Esophagus (tissue), 2 donors: ENCODE measurements around the gene COBLL1. TPM values are rescaled to one million over a fixed set of nuclear protein-coding genes. Genes with fewer than 3 reads are reported as not detected.
"Not testable (repeated sequence)": the region's sequence is repeated elsewhere in the genome, so short reads cannot be mapped to it uniquely, and the experiment has no call there.

Experiments
- H3K27ac ChIP-seq, 2 donors: one replicate each; pipeline ENCODE4 v1.5.1; 2013; ENCODE audit warnings: low read depth in 2 of 2, mild to moderate bottlenecking in 2 of 2, inconsistent platforms in 1 of 2, low read length in 1 of 2, moderate library complexity in 1 of 2
- H3K27me3 ChIP-seq, 2 donors: one replicate each; pipeline ENCODE4 v1.6.1; 2013; ENCODE audit warnings: low read length in 2 of 2, control low read depth in 1 of 2, mild to moderate bottlenecking in 1 of 2; ENCODE audit not compliant: insufficient read depth in 2 of 2, control insufficient read depth in 1 of 2
- H3K36me3 ChIP-seq, 2 donors: one replicate each; pipeline ENCODE4 v1.6.1; 2013; ENCODE audit warnings: low read length in 1 of 2; ENCODE audit not compliant: control insufficient read depth in 2 of 2, insufficient read depth in 2 of 2
- H3K4me1 ChIP-seq, 2 donors: one replicate each; pipeline ENCODE4 v1.6.1; 2013; ENCODE audit warnings: low read length in 1 of 2; ENCODE audit not compliant: control insufficient read depth in 2 of 2, insufficient read depth in 2 of 2
- H3K4me3 ChIP-seq, 2 donors: one replicate each; pipeline ENCODE4 v1.5.1; 2013; ENCODE audit warnings: low read length in 2 of 2, mild to moderate bottlenecking in 2 of 2, low read depth in 1 of 2, moderate library complexity in 1 of 2
- H3K9me3 ChIP-seq, 2 donors: one replicate each; pipeline ENCODE4 v1.6.1; 2013; ENCODE audit warnings: mild to moderate bottlenecking in 2 of 2, low read depth in 1 of 2, low read length in 1 of 2, moderate library complexity in 1 of 2; ENCODE audit not compliant: control insufficient read depth in 2 of 2, insufficient read depth in 1 of 2
- WGBS, 2 donors: extraction: QIAGEN DNeasy Blood & Tissue Kit; methylation state at CpG; one replicate each; pipeline ENCODE4 v1.1.7; 2013; 5-methylcytosine and 5-hydroxymethylcytosine counted together
- polyA plus RNA-seq, 2 donors: library from polyadenylated mRNA; stranded (reverse); fragments of 200-250 nt; gene quantifications; one replicate each; pipeline ENCODE4 v1.2.3, GENCODE V29; 2013
- donor health status: healthy with polysubstance abuse.
- donor health status: Bipolar disorder and iron deficiency.

COBLL1 gene
- polyA plus RNA-seq, 2 donors: 18.0 to 27.9 TPM

DNA sequence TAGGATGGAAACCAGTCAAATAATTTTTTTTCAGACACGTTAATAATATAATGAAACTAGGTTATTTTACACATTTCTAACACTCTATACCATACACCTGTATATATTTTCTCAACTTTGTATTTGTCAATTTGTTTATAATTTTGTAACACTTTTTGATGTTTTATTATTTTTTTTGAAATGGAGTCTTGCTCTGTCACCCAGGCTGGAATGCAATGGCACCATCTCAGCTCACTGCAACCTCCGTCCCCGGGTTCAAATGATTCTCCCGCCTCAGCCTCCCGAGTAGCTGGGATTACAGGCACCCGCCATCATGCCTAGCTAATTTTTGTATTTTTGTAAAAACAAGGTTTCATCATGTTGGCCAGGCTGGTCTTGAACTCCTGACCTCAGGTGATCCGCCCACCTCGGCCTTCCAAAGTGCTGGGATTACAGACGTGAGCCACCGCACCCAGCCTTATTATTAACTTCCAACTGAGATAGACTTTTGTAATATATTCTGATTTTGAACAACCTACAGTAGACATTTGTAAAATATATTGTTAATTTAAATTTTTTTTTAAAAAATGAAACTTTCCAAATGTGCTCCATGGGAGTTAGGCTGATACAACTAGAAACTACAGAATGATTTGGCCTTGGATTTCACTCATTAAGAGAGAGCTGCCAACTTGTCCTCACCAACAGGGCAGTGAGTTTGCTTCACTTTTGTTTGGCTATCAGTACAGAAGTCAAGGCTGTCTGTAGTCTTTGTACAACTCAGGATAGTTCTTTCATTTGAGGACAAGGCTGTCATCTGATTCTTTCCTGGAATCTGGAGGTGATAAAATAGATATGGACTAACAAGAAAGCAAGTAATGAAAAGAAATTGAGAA lies 33.9 kb upstream of the COBLL1 start:
- 93 to 96% methylated on average over 10 of the region's 10 CpGs for WGBS, 2 donors
- no peak overlapping the region for H3K27ac ChIP-seq
- H3K4me3 ChIP-seq: no peak overlapping the region
- no peaks in the 10 kb centered on the region for H3K4me1 ChIP-seq
- no peaks in the 10 kb centered on the region for H3K27me3 ChIP-seq
- no peaks in the 10 kb centered on the region for H3K9me3 ChIP-seq
- no peaks in the 10 kb centered on the region for H3K36me3 ChIP-seq

DNA sequence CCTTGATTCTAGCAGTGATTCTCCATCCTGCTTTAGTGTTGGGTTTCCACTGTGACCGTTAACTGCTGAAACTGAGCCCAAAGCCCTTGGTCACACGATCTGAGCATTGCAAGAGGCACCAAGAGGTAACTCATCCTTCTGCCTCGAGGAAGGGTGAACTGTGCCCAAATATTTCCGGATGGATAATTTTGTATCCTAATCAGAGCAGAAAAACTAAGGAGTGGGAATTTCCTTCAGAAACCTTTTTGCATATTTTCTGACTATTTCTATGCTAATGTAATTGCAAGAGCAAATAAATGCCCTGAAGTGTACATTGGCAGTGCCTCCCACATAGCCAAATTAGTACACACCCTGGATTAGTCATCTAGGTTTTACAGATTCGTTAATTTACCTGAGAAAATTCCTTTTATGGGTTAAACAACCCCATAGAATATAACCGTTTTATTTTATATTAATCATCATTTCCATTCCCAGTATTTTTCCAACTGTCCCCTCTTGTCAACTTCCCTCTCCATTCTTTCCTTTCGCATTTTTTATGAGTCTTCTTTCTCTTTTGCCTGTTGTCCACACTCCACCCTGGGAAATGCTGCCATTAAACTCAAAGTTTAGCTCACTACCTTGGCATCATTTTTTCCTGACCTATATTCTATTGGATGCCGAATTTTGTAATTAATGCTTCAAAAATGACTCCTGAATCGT lies 31.7 kb upstream of the COBLL1 start:
- WGBS, 2 donors: 51 to 70% methylated on average over 9 of the region's 9 CpGs
- H3K27ac ChIP-seq: no peak overlapping the region

DNA sequence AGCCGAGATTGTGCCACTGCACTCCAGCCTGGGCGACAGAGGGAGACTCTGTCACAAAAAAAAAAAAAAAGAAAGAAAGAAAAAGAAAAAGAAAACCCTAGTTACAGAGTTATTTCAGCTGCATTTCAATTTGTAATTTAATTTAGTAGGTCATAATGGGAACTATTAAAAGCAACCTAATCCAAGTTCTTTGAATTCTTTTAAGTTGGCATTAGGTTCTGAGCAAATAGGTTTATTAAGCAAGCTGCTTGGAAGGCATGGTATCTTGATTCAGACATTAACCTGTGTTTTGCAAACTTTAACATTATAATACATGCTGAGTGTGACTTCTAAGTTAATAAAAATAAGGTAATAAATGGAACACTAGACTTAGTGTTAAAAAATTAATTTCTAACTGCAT lies 29.8 kb upstream of the COBLL1 start:
- H3K36me3 ChIP-seq: no peaks in the 10 kb centered on the region
- H3K4me3 ChIP-seq: no peak overlapping the region
- no peaks in the 10 kb centered on the region for H3K4me1 ChIP-seq
- H3K9me3 ChIP-seq: no peaks in the 10 kb centered on the region
- WGBS, 2 donors: 82 to 85% methylated on average over 2 of the region's 2 CpGs
- no peaks in the 10 kb centered on the region for H3K27me3 ChIP-seq
- no peak overlapping the region for H3K27ac ChIP-seq

More for the DNA sequence above, 31.7 kb upstream of the COBLL1 start:
- Histone ChIP-seq H3K4me1 (no peaks in the 10 kb centered on the region), H3K9me3 (no peaks in the 10 kb centered on the region), H3K36me3 (no peaks in the 10 kb centered on the region), H3K27me3 (no peaks in the 10 kb centered on the region), H3K4me3 (no peak overlapping the region)

DNA sequence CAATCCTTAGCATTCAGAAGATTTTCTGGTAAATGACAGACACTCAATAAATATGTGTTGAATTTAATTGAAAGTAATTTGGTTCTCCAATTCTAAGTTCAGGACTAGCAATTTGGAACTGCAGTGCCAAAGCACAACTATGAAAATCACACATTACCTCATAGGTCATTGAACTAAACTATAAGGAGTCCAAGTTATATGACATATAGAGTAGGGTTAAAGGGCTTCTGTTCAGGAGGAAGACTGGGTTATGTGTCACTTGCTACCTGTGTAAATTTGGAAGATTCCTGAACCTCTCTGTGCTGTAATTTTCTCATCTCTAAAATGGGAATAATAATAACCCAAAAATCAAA lies 27.8 kb upstream of the COBLL1 start:
- no peak overlapping the region for H3K27ac ChIP-seq
- no peaks in the 10 kb centered on the region for H3K27me3 ChIP-seq
- no peaks in the 10 kb centered on the region for H3K4me1 ChIP-seq
- no peaks in the 10 kb centered on the region for H3K9me3 ChIP-seq
- no peaks in the 10 kb centered on the region for H3K36me3 ChIP-seq
- no peak overlapping the region for H3K4me3 ChIP-seq

DNA sequence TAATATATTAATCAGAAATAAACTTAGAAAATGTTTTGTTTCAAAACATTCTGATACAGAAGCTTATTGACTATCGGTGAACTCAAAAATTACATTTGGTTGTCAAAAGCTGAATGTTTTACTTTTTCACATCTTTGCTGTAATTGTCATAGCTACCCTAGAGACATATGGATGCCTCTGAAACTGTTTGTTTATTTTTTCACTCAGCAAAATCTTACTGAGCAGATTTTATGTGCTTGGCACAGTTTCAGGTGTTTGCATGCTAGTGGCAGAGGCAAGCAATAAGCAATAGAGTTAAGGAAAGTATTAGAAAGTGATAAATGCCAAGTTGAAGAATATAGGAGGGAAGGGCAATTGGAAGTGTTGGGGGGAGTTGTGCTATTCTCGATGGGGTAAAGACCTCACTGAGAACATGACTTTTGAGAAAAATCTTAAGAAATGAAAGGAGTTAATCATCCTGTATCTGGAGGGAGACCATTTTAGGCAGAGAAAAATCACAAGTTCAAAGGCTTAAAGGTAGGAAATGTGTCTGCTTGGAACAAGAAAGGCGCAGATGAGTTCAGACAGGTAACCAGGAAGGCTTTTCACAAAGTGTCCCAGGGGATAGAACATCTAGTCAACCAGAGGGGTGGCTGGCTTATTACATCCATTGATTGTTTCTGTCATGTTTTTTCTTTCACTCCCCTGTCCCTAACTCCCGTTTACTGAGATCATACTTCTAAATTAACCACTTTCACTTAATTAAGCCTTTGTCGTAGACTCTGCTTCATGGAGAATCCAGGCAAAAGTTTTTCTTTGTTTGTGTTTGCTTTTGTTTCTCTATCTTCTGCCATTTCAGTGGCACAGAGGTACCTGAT lies 27.2 kb upstream of the COBLL1 start:
- H3K27ac ChIP-seq: no peak overlapping the region
- no peaks in the 10 kb centered on the region for H3K4me1 ChIP-seq
- H3K36me3 ChIP-seq: no peaks in the 10 kb centered on the region
- no peaks in the 10 kb centered on the region for H3K27me3 ChIP-seq
- no peak overlapping the region for H3K4me3 ChIP-seq
- H3K9me3 ChIP-seq: no peaks in the 10 kb centered on the region
- 55 to 70% methylated on average over 5 of the region's 5 CpGs for WGBS, 2 donors

DNA sequence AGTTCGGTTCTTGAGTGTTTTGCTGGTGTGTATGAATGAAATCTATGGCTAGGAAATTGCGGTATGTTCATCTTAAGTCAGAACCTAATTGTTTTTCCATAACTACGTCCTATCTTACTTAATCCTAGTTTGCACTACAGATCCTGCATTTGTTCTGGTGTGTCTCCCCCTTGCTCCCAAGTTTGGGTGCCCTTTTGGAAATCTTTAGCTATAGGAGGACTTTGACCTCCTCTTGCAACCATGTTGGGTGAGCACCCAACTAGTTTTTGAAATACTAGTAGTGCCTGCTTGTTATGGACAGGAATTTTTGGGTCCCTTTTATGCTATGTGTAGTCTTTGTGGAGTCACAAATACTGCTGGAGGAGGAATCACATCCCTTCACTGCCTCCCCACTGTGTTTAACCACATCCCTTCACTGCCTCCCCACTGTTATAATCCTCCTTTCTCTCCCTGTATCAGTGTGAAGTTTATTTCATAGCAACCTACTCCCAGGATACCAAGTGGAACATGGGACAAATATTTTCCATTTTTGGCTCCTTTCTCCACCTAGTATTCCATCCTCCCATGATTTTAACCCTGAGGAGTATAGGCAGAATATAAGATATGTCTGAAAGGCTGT lies 26.3 kb upstream of the COBLL1 start:
- no peaks in the 10 kb centered on the region for H3K27me3 ChIP-seq
- WGBS, 2 donors: 55 to 59% methylated on average over 3 of the region's 3 CpGs
- H3K36me3 ChIP-seq: no peaks in the 10 kb centered on the region
- no peaks in the 10 kb centered on the region for H3K9me3 ChIP-seq
- H3K27ac ChIP-seq: no peak overlapping the region
- no peak overlapping the region for H3K4me3 ChIP-seq
- no peaks in the 10 kb centered on the region for H3K4me1 ChIP-seq

DNA sequence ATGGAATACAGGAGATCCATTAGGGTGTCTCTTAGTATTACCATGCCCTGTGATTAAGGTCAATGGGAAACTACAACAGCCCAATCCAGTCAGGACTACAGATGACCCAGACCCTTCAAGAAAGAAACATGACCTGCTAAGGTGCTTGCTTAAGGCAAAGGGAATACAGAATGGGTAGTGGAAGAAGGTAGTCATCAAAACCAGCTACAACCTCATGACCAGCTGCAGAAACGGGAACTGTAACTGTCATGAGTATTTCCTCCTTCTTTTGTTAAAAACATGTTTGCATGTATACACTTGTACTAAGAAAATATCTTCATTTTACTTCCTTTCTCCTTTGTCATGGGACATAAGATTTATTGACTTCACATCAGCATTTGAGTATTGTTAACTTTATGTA lies 24.8 kb upstream of the COBLL1 start:
- H3K27me3 ChIP-seq, H3K27ac ChIP-seq, H3K36me3 ChIP-seq, H3K4me3 ChIP-seq, H3K9me3 ChIP-seq, H3K4me1 ChIP-seq: not testable (repeated sequence)
- WGBS, 2 donors: 37 to 50% methylated on average over 1 of the region's 1 CpG

DNA sequence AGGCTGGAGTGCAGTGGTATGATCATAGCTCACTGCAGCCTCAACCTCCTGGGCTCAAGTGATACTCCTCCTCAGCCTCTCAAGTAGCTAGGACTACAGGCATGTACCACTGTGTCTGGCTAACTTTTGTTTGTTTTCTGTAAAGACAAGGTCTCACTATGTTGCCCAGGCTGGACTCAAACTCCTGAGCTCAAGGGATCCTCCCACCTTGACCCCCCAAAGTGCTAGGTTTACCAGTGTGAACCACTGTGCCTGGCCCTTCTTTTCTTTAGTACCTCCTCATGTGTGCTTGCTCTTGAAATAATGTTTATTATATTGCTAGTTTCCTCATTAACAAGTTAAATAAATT lies 19.0 kb upstream of the COBLL1 start:
- H3K36me3 ChIP-seq: no peaks in the 10 kb centered on the region
- no peak overlapping the region for H3K4me3 ChIP-seq
- no peaks in the 10 kb centered on the region for H3K27me3 ChIP-seq
- H3K27ac ChIP-seq: no peak overlapping the region
- no peaks in the 10 kb centered on the region for H3K4me1 ChIP-seq
- no peaks in the 10 kb centered on the region for H3K9me3 ChIP-seq

DNA sequence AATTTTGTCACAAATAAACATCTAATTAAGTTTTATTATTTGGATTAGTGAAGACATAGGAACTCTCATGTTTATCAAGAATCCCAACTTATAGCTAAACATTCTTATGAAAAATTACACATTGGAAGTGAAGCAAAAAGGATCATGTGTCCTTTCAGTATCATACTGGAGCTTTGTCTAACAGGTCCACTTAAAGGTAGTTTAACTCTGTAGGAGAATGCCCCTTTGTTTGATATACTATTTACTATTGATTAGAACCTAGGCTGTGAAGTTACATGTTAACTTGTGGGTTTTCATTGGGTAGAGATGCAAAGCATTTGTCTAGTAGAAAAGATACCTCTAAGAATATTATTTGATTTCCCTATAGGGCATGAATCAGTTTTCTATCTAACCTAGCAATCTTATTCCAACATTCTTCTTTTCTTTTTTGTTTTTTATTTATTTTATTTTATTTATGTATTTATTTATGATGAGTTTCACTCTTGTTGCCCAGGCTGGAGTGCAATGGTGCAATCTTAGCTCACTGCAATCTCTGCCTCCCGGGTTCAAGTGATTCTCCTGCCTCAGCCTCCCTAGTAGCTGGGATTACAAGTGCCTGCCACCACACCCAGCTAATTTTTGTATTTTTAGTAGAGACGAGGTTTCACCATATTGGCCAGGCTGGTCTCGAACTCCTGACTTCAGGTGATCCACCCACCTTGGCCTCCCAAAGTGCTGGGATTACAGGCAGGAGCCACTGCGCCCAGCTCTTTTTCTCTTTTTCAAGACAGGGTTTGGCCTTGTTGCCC lies 18.5 kb upstream of the COBLL1 start:
- 97% methylated on average over 4 of the region's 4 CpGs for WGBS, 2 donors
- H3K9me3 ChIP-seq, H3K36me3 ChIP-seq: not testable (repeated sequence)

More for the DNA sequence above, 18.5 kb upstream of the COBLL1 start:
- not testable (repeated sequence) for H3K4me3 ChIP-seq, H3K27ac ChIP-seq, H3K27me3 ChIP-seq, H3K4me1 ChIP-seq
